Activated T-helper 2 cell treated with anti-CD3 and anti-CD28 coated beads, Interferon-gamma antibody, Interleukin-2, Interleukin-4, amounts not matched to agents 10 μg/mL and 5 μg/mL and 100 μg/mL, durations not matched to agents 14 hours and 24 hours and 36 hours (primary cell): Measurements from ENCODE around the gene ARHGEF9. TPM values are rescaled to one million over a fixed set of nuclear protein-coding genes. Genes with fewer than 3 reads are reported as not detected.
"Not testable (repeated sequence)": the region's sequence is repeated elsewhere in the genome, so short reads cannot be mapped to it uniquely, and the experiment has no call there.

ENCODE experiments used
- DNase-seq: peaks from one replicate; pipeline ENCODE4 v3.0.0; 2021; ENCODE audit warnings: low spot score
- H3K27ac Mint-ChIP-seq: one replicate; pipeline ENCODE4 v1.8.0; 2021; ENCODE audit warnings: mixed read lengths
- H3K27me3 Mint-ChIP-seq: one replicate; pipeline ENCODE4 v1.8.0; 2021; ENCODE audit warnings: low read depth, mixed read lengths
- H3K36me3 Mint-ChIP-seq: one replicate; pipeline ENCODE4 v1.8.0; 2021; ENCODE audit warnings: low read depth, mixed read lengths
- H3K4me1 Mint-ChIP-seq: one replicate; pipeline ENCODE4 v1.8.0; 2021; ENCODE audit warnings: low read depth, mixed read lengths
- H3K4me3 Mint-ChIP-seq: one replicate; pipeline ENCODE4 v1.8.0; 2021; ENCODE audit warnings: low read depth, mild to moderate bottlenecking, moderate library complexity, mixed read lengths
- H3K9me3 Mint-ChIP-seq: one replicate; pipeline ENCODE4 v1.8.0; 2021; ENCODE audit warnings: mixed read lengths
- intact Hi-C: fragments of 100-400 bp; cut with micrococcal nuclease; formaldehyde crosslinking; loops from one replicate; pipeline ENCODE4 v1.15.1; 2023
- total RNA-seq: library from RNA; stranded (reverse); gene quantifications from 2 replicates; pipeline ENCODE4 v1.2.3, GENCODE V29; 2022

ARHGEF9 gene
- total RNA-seq: 19.8 and 20.4 TPM in 2 replicates

- H3K36me3 Mint-ChIP-seq: no peaks in the 10 kb centered on the region
- no peak within 1 kb of the TSS for H3K4me3 Mint-ChIP-seq
- no peaks in the 10 kb centered on the region for H3K4me1 Mint-ChIP-seq
- H3K27ac Mint-ChIP-seq: no peak within 1 kb of the TSS
- intact Hi-C loops: no loop called here
- DNase-seq: no peak
- no peaks in the 10 kb centered on the region for H3K9me3 Mint-ChIP-seq
- H3K27me3 Mint-ChIP-seq: peaks cover 3% of the 10 kb centered on the region
Measured at GRCh38 chrX:63784902-63785707, at the start of gene ARHGEF9. TSS of gene ARHGEF9 (minus strand) at chrX:63785214. CDS start at chrX:63785145, 69 bp downstream.

- H3K27me3 Mint-ChIP-seq, H3K36me3 Mint-ChIP-seq, H3K4me1 Mint-ChIP-seq, DNase-seq, H3K4me3 Mint-ChIP-seq, H3K27ac Mint-ChIP-seq, intact Hi-C loops, H3K9me3 Mint-ChIP-seq: not testable (repeated sequence)
Measured at GRCh38 chrX:63825446-63825845, 40.4 kb upstream of the ARHGEF9 start.

DNA sequence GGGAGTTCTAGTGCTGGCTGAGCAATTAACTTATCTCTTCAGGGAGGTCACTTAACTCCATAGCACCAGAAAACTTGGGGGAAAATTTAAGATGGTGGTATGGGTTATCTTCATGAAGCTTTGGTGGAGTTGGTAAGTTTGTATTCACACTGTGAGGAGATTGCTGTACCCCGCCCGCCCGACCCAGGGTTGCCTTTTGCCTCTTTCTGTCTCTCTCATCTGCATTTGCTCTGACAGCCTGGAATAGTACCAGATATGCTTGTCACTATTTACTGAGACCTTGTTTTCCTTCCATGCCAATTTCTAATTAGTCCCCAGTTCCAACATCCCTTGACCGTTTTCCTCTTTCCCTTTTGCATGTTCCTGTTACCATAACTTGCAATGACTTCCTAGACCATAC, 33.1 kb upstream of the ARHGEF9 start:
- no peak overlapping the region for H3K4me3 Mint-ChIP-seq
- no peak for DNase-seq
- H3K27ac Mint-ChIP-seq: no peak overlapping the region
- intact Hi-C loops: no loop called here
- no peaks in the 10 kb centered on the region for H3K27me3 Mint-ChIP-seq
- H3K4me1 Mint-ChIP-seq: no peaks in the 10 kb centered on the region
- no peaks in the 10 kb centered on the region for H3K36me3 Mint-ChIP-seq
- H3K9me3 Mint-ChIP-seq: peaks cover 8% of the 10 kb centered on the region

DNA sequence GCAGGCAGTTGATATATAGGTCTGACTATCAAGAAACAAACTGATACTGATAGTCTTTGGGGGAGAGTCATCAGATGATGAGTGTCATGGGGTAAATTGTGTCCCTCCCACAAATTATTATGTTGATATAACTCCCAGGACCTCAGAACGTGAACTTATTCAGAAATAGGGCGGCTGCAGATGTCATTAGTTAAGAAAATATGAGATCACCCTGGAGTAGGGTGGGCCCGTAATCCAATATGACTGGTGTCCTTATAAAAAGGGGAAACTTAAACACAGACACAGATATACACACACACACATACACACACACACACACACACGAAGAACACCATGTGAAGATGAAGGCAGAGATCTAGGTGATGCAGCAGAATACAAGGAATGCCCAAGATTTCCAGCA, 32.7 kb upstream of the ARHGEF9 start:
- H3K4me1 Mint-ChIP-seq: no peaks in the 10 kb centered on the region
- H3K9me3 Mint-ChIP-seq: peaks cover 6% of the 10 kb centered on the region
- H3K4me3 Mint-ChIP-seq: no peak overlapping the region
- H3K36me3 Mint-ChIP-seq: no peaks in the 10 kb centered on the region
- no peaks in the 10 kb centered on the region for H3K27me3 Mint-ChIP-seq
- intact Hi-C loops: no loop called here
- no peak overlapping the region for H3K27ac Mint-ChIP-seq
- DNase-seq: no peak

DNA sequence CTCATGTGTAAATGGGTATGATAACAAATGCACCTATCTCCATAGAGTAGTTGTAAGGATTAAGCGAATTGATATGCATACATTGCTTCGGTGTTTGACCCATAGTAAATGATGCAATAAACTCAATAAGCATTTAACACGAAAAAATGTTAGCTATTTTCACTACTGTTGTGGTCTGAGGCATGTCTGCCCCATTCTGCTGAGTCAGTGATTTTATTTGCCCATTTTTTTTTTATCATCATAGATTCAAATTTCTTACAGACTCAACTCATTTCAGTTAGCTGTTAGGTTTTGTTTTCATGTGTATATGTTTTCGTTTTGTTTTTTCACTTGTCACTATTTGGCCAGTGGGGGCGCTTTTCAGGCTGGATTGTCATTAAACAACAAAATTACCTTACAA, 27.8 kb upstream of the ARHGEF9 start:
- H3K27ac Mint-ChIP-seq: no peak overlapping the region
- no peaks in the 10 kb centered on the region for H3K4me1 Mint-ChIP-seq
- H3K4me3 Mint-ChIP-seq: no peak overlapping the region
- DNase-seq: no peak
- H3K36me3 Mint-ChIP-seq: no peaks in the 10 kb centered on the region
- intact Hi-C loops: no loop called here
- no peaks in the 10 kb centered on the region for H3K9me3 Mint-ChIP-seq
- no peaks in the 10 kb centered on the region for H3K27me3 Mint-ChIP-seq

DNA sequence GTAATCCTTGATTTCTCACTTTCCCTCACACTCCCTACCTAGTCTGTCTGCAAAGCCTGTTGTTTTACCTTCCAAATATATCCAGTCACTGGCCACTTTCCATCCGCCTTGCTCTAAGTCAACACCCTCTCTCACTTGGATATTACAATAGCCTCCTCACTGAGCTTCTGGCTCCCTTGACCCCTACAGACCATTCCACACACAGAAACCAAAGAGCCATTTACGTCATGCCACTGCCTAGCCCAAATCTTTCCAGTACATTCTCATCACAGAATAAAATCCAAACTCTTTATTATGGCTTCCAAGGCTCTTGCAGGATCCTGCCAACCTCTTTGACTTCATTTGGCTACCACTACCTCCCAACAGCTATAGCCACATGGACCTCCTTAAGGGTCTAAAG, 25.7 kb upstream of the ARHGEF9 start:
- Mint-ChIP-seq H3K4me1 (no peaks in the 10 kb centered on the region), H3K4me3 (no peak overlapping the region), H3K9me3 (no peaks in the 10 kb centered on the region), H3K27me3 (no peaks in the 10 kb centered on the region), H3K36me3 (no peaks in the 10 kb centered on the region), H3K27ac (no peak overlapping the region)
- no peak for DNase-seq
- intact Hi-C loops: no loop called here

GRCh38 chrX:63809173-63809572, 24.2 kb upstream of the ARHGEF9 start:
- Mint-ChIP-seq H3K27me3 (no peaks in the 10 kb centered on the region), H3K4me3 (no peak overlapping the region), H3K36me3 (no peaks in the 10 kb centered on the region), H3K27ac (no peak overlapping the region), H3K4me1 (no peaks in the 10 kb centered on the region), H3K9me3 (no peaks in the 10 kb centered on the region)
- intact Hi-C loops: no loop called here
- no peak for DNase-seq

GRCh38 chrX:63795406-63795805, 10.4 kb upstream of the ARHGEF9 start:
- intact Hi-C loops, H3K4me3 Mint-ChIP-seq, H3K4me1 Mint-ChIP-seq, DNase-seq, H3K9me3 Mint-ChIP-seq, H3K36me3 Mint-ChIP-seq, H3K27me3 Mint-ChIP-seq, H3K27ac Mint-ChIP-seq: not testable (repeated sequence)

GRCh38 chrX:63785708-63786040, 660 bp upstream of the ARHGEF9 start:
- Mint-ChIP-seq H3K27me3 (peaks cover 3% of the 10 kb centered on the region), H3K36me3 (no peaks in the 10 kb centered on the region), H3K9me3 (no peaks in the 10 kb centered on the region), H3K4me1 (no peaks in the 10 kb centered on the region), H3K27ac (no peak overlapping the region), H3K4me3 (no peak overlapping the region)
- intact Hi-C loops: no loop called here
- DNase-seq: no peak

- no peak overlapping the region for H3K4me3 Mint-ChIP-seq
- no peaks in the 10 kb centered on the region for H3K36me3 Mint-ChIP-seq
- H3K27me3 Mint-ChIP-seq: peaks cover 3% of the 10 kb centered on the region
- no peak for DNase-seq
- no peak overlapping the region for H3K27ac Mint-ChIP-seq
- H3K9me3 Mint-ChIP-seq: no peaks in the 10 kb centered on the region
- no peaks in the 10 kb centered on the region for H3K4me1 Mint-ChIP-seq
- intact Hi-C loops: no loop called here
Measured at GRCh38 chrX:63784346-63784901, 590 bp downstream of the ARHGEF9 start.

- no peaks in the 10 kb centered on the region for H3K4me1 Mint-ChIP-seq
- no peak overlapping the region for H3K27ac Mint-ChIP-seq
- H3K9me3 Mint-ChIP-seq: no peaks in the 10 kb centered on the region
- intact Hi-C loops: no loop called here
- peaks cover 3% of the 10 kb centered on the region for H3K27me3 Mint-ChIP-seq
- DNase-seq: no peak
- no peaks in the 10 kb centered on the region for H3K36me3 Mint-ChIP-seq
- no peak overlapping the region for H3K4me3 Mint-ChIP-seq
Measured at GRCh38 chrX:63782515-63782914, 2.5 kb downstream of the ARHGEF9 start.

DNA sequence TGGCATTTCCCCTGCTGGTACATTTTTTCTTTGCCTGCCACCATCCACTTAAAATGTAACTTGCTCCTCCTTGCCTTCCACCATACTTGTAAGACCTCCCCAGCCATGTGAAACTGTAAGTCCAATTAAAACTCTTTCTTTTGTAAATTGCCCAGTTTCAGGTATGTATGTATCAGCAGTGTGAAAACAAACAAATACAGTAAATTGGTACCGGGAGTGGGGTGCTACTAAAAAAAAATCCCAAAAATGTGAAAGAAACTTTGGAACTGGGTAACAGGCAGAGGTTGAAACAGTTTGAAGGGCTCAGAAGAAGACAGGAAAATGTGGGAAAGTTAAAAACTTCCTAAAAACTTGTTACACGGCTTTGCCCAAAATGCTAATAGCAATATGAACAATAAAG, 16.3 kb downstream of the ARHGEF9 start:
- DNase-seq: no peak
- H3K27ac Mint-ChIP-seq: no peak overlapping the region
- no peaks in the 10 kb centered on the region for H3K36me3 Mint-ChIP-seq
- peaks cover 9% of the 10 kb centered on the region for H3K9me3 Mint-ChIP-seq
- no peak overlapping the region for H3K4me3 Mint-ChIP-seq
- no peaks in the 10 kb centered on the region for H3K27me3 Mint-ChIP-seq
- H3K4me1 Mint-ChIP-seq: no peaks in the 10 kb centered on the region
- intact Hi-C loops: no loop called here

GRCh38 chrX:63765712-63766111, 19.3 kb downstream of the ARHGEF9 start:
- H3K9me3 Mint-ChIP-seq: peaks cover 9% of the 10 kb centered on the region
- H3K36me3 Mint-ChIP-seq: no peaks in the 10 kb centered on the region
- intact Hi-C loops: no loop called here
- no peak for DNase-seq
- no peak overlapping the region for H3K27ac Mint-ChIP-seq
- no peak overlapping the region for H3K4me3 Mint-ChIP-seq
- H3K4me1 Mint-ChIP-seq: peaks cover 2% of the 10 kb centered on the region
- H3K27me3 Mint-ChIP-seq: no peaks in the 10 kb centered on the region
